Measurements from ENCODE around the gene SCTR. TPM values are rescaled to one million over a fixed set of nuclear protein-coding genes. Genes with fewer than 3 reads are reported as not detected.

The SCTR gene
- total and polyA plus RNA-seq, 2 of the 8 experiments (the other 6 are each of a cell fraction or from before 2014, with no cell fraction given) = 0.15 TPM; not detected in 1

- TF ChIP-seq CHD7 (IDR thresholded peaks at IDR 0.05; ENCODE audit: insufficient replicate concordance, low read length) (no peak), SIN3A (conservative IDR thresholded peaks at IDR 0.05 in 1 of 2, IDR thresholded peaks at IDR 0.05 in 1 of 2; ENCODE audit: low read depth in 1 of 2, low read length in 2 of 2) (no peak), FOSL1 (IDR thresholded peaks at IDR 0.05; ENCODE audit: insufficient read depth, low read depth, low read length) (no peak), NRF1 (IDR thresholded peaks at IDR 0.05; ENCODE audit: low read depth, low read length) (no peak), CBX5 (IDR thresholded peaks at IDR 0.05; ENCODE audit: low read depth, low read length) (no peak), CHD1 (IDR thresholded peaks at IDR 0.05; ENCODE audit: low read depth, low read length) (no peak), RNF2 (IDR thresholded peaks at IDR 0.05; ENCODE audit: borderline replicate concordance, low read depth, low read length, missing control alignments, poor library complexity, severe bottlenecking) (no peak), BRCA1 (IDR thresholded peaks at IDR 0.05; ENCODE audit: low read depth, low read length) (no peak), SUZ12 (IDR thresholded peaks at IDR 0.05; ENCODE audit: low read length) (no peak), EZH2 (IDR thresholded peaks at IDR 0.05; ENCODE audit: low read depth, low read length, severe bottlenecking) (no peak)
Measured at GRCh38 chr2:119414894-119415293, 109.4 kb downstream of the SCTR start (continued).

All from H1 (cell line).